Panc1 (cell line): Measurements from ENCODE around the gene NUBP2.

Experiments used
- CTCF ChIP-seq: fragments of 450-650 bp; IDR thresholded peaks from 2 replicates; pipeline ENCODE4 v1.5.1; 2017; ENCODE audit warnings: mild to moderate bottlenecking
- POLR2AphosphoS5 ChIP-seq: IDR thresholded peaks from 2 replicates; pipeline ENCODE4 v1.6.1; 2012; ENCODE audit warnings: mild to moderate bottlenecking, low read depth, low read length, moderate library complexity
- REST ChIP-seq, 2 experiments: IDR thresholded peaks; 2 replicates each; pipeline ENCODE4 v1.6.1; 2011 to 2012; ENCODE audit warnings: low read depth in 2 of 2, control low read depth in 1 of 2, low read length in 1 of 2, mild to moderate bottlenecking in 1 of 2, moderate library complexity in 1 of 2; ENCODE audit not compliant: insufficient read depth in 1 of 2
- TCF7L2 ChIP-seq: IDR thresholded peaks from 2 replicates; pipeline ENCODE4 v1.6.1; 2011; ENCODE audit warnings: mild to moderate bottlenecking, low read depth, low read length, inconsistent platforms

GRCh38 chr16:1754204-1754603 is 28.6 kb upstream of the NUBP2 start:
- TF ChIP-seq CTCF (no peak), POLR2AphosphoS5 (no peak), REST (IDR thresholded peaks at IDR 0.05; ENCODE audit: insufficient read depth in 1 of 2, low read depth in 2 of 2, low read length in 1 of 2) (no peak), TCF7L2 (no peak)
